Endothelial cell (in vitro differentiated cells): Measurements from ENCODE around the gene HOXA3. TPM values are rescaled to one million over a fixed set of nuclear protein-coding genes. Genes with fewer than 3 reads are reported as not detected.
A peak's percentile ranks its signal among the peaks of the same experiment; 100 is the strongest.

Source experiments
- DNase-seq: peaks from one replicate; pipeline ENCODE4 v3.0.0; 2021; ENCODE audit warnings: low spot score
- H3K27ac Mint-ChIP-seq: one replicate; pipeline ENCODE4 v1.8.0; 2021; ENCODE audit warnings: mixed read lengths, inconsistent platforms; ENCODE audit not compliant: unreplicated experiment
- H3K27me3 Mint-ChIP-seq: one replicate; pipeline ENCODE4 v1.8.0; 2021; ENCODE audit warnings: mild to moderate bottlenecking, moderate library complexity, mixed read lengths, inconsistent platforms; ENCODE audit not compliant: unreplicated experiment
- H3K36me3 Mint-ChIP-seq: one replicate; pipeline ENCODE4 v1.8.0; 2021; ENCODE audit warnings: mild to moderate bottlenecking, low read depth, mixed read lengths, inconsistent platforms; ENCODE audit not compliant: unreplicated experiment
- H3K4me1 Mint-ChIP-seq: one replicate; pipeline ENCODE4 v1.8.0; 2021; ENCODE audit warnings: mild to moderate bottlenecking, mixed read lengths, inconsistent platforms; ENCODE audit not compliant: unreplicated experiment
- H3K4me3 Mint-ChIP-seq: one replicate; pipeline ENCODE4 v1.8.0; 2021; ENCODE audit warnings: mild to moderate bottlenecking, mixed read lengths, inconsistent platforms; ENCODE audit not compliant: unreplicated experiment
- H3K9me3 Mint-ChIP-seq: one replicate; pipeline ENCODE4 v1.8.0; 2021; ENCODE audit warnings: mixed read lengths, inconsistent platforms; ENCODE audit not compliant: unreplicated experiment
- CTCF ChIP-seq: fragments of 200-600 bp; sonication (generic); IDR thresholded peaks from one replicate; pipeline ENCODE4 v1.5.0; 2021; ENCODE audit warnings: antibody characterized with exemption; ENCODE audit not compliant: unreplicated experiment
- total RNA-seq: library from RNA; stranded (reverse); fragmentation: NEBNext Ultra II Directional; extraction: Animal tissue kit (Norgen Biotek cat#: 25700); gene quantifications from one replicate; pipeline ENCODE4 v1.2.1, GENCODE V29; 2021; ENCODE audit not compliant: unreplicated experiment

The HOXA3 gene
- total RNA-seq, 1 donor from 2014 or later: 0.13 TPM

- Mint-ChIP-seq H3K36me3 (peaks cover 4% of the 10 kb centered on the region), H3K4me3 (no peak overlapping the region), H3K4me1 (peaks cover 24% of the 10 kb centered on the region), H3K27me3 (peaks cover 58% of the 10 kb centered on the region), H3K9me3 (no peaks in the 10 kb centered on the region), H3K27ac (no peak overlapping the region)
- DNase-seq: no peak
- no peak for TF ChIP-seq CTCF
Measured at GRCh38 chr7:27148756-27149641, 3.4 kb downstream of the HOXA3 start.

- Mint-ChIP-seq H3K9me3 (no peaks in the 10 kb centered on the region), H3K36me3 (peaks cover 4% of the 10 kb centered on the region), H3K27me3 (peaks cover 52% of the 10 kb centered on the region), H3K27ac (no peak overlapping the region), H3K4me1 (peaks cover 21% of the 10 kb centered on the region), H3K4me3 (peak overlapping the region; percentile 56)
- DNase-seq: no peak
- TF ChIP-seq CTCF: no peak
Measured at GRCh38 chr7:27148031-27148755, 4.2 kb downstream of the HOXA3 start.

- H3K27ac Mint-ChIP-seq: no peak within 1 kb of the TSS
- no peak for DNase-seq
- peak within 1 kb of the TSS; percentile 56 for H3K4me3 Mint-ChIP-seq
- TF ChIP-seq CTCF: no peak
- peaks cover 56% of the 10 kb centered on the region for H3K27me3 Mint-ChIP-seq
- H3K9me3 Mint-ChIP-seq: no peaks in the 10 kb centered on the region
- peaks cover 26% of the 10 kb centered on the region for H3K4me1 Mint-ChIP-seq
- H3K36me3 Mint-ChIP-seq: peaks cover 4% of the 10 kb centered on the region
Measured at GRCh38 chr7:27147199-27148030, 5.0 kb downstream of the HOXA3 start, which contains the start of gene HOXA6. Gene HOXA6 (minus strand): TSS chr7:27147774. CDS start chr7:27147749, 25 bp downstream.

- no peak for TF ChIP-seq CTCF
- Mint-ChIP-seq H3K36me3 (peaks cover 4% of the 10 kb centered on the region), H3K4me3 (no peak overlapping the region), H3K27me3 (peaks cover 53% of the 10 kb centered on the region), H3K27ac (no peak overlapping the region), H3K9me3 (no peaks in the 10 kb centered on the region), H3K4me1 (peaks cover 28% of the 10 kb centered on the region)
- no peak for DNase-seq
Measured at GRCh38 chr7:27146491-27147198, 5.7 kb downstream of the HOXA3 start.
